Endothelial cell (in vitro differentiated cells): Measurements from ENCODE around the gene ZNF576. TPM values are rescaled to one million over a fixed set of nuclear protein-coding genes. Genes with fewer than 3 reads are reported as not detected.
"Not testable (repeated sequence)": the region's sequence is repeated elsewhere in the genome, so short reads cannot be mapped to it uniquely, and the experiment has no call there.

Source experiments
- DNase-seq: peaks from one replicate; pipeline ENCODE4 v3.0.0; 2021; ENCODE audit warnings: low spot score
- H3K27ac Mint-ChIP-seq: one replicate; pipeline ENCODE4 v1.8.0; 2021; ENCODE audit warnings: mixed read lengths, inconsistent platforms; ENCODE audit not compliant: unreplicated experiment
- H3K27me3 Mint-ChIP-seq: one replicate; pipeline ENCODE4 v1.8.0; 2021; ENCODE audit warnings: mild to moderate bottlenecking, moderate library complexity, mixed read lengths, inconsistent platforms; ENCODE audit not compliant: unreplicated experiment
- H3K36me3 Mint-ChIP-seq: one replicate; pipeline ENCODE4 v1.8.0; 2021; ENCODE audit warnings: mild to moderate bottlenecking, low read depth, mixed read lengths, inconsistent platforms; ENCODE audit not compliant: unreplicated experiment
- H3K4me1 Mint-ChIP-seq: one replicate; pipeline ENCODE4 v1.8.0; 2021; ENCODE audit warnings: mild to moderate bottlenecking, mixed read lengths, inconsistent platforms; ENCODE audit not compliant: unreplicated experiment
- H3K4me3 Mint-ChIP-seq: one replicate; pipeline ENCODE4 v1.8.0; 2021; ENCODE audit warnings: mild to moderate bottlenecking, mixed read lengths, inconsistent platforms; ENCODE audit not compliant: unreplicated experiment
- H3K9me3 Mint-ChIP-seq: one replicate; pipeline ENCODE4 v1.8.0; 2021; ENCODE audit warnings: mixed read lengths, inconsistent platforms; ENCODE audit not compliant: unreplicated experiment
- CTCF ChIP-seq: fragments of 200-600 bp; sonication (generic); IDR thresholded peaks from one replicate; pipeline ENCODE4 v1.5.0; 2021; ENCODE audit warnings: antibody characterized with exemption; ENCODE audit not compliant: unreplicated experiment
- total RNA-seq: library from RNA; stranded (reverse); fragmentation: NEBNext Ultra II Directional; extraction: Animal tissue kit (Norgen Biotek cat#: 25700); gene quantifications from one replicate; pipeline ENCODE4 v1.2.1, GENCODE V29; 2021; ENCODE audit not compliant: unreplicated experiment

ZNF576 gene
- total RNA-seq, 1 donor from 2014 or later, result 10.7 TPM

- H3K4me1 Mint-ChIP-seq, result peaks cover 3% of the 10 kb centered on the region
- H3K4me3 Mint-ChIP-seq, result no peak overlapping the region
- H3K27ac Mint-ChIP-seq, result no peak overlapping the region
Measured at GRCh38 chr19:43649514-43649913, 53.1 kb downstream of the ZNF576 start.

GRCh38 chr19:43650276-43650675 lies 53.9 kb downstream of the ZNF576 start:
- H3K27ac Mint-ChIP-seq, DNase-seq, H3K4me1 Mint-ChIP-seq, H3K4me3 Mint-ChIP-seq, H3K9me3 Mint-ChIP-seq, H3K27me3 Mint-ChIP-seq: not testable (repeated sequence)
- H3K36me3 Mint-ChIP-seq, result peaks cover 15% of the 10 kb centered on the region

More at GRCh38 chr19:43649514-43649913, 53.1 kb downstream of the ZNF576 start:
- DNase-seq, result no peak
- peaks cover 8% of the 10 kb centered on the region for H3K27me3 Mint-ChIP-seq
- TF ChIP-seq CTCF, result no peak
- H3K9me3 Mint-ChIP-seq, result no peaks in the 10 kb centered on the region
- H3K36me3 Mint-ChIP-seq, result peaks cover 13% of the 10 kb centered on the region

Other genes starting within 250 kb of the ZNF576 start
- 0.38 TPM for gene CD177, start 242.9 kb upstream of the ZNF576 start, total RNA-seq
- not detected for gene TEX101, start 181.7 kb upstream of the ZNF576 start, total RNA-seq
- 0.67 TPM for gene LYPD3, start 131.0 kb upstream of the ZNF576 start, total RNA-seq
- 9.6 TPM for gene PHLDB3, start 91.8 kb upstream of the ZNF576 start, total RNA-seq
- gene ETHE1, start 69.4 kb upstream of the ZNF576 start, total RNA-seq, result 42.9 TPM
- 2.3 TPM for gene ZNF575, start 63.4 kb upstream of the ZNF576 start, total RNA-seq
- 45.1 TPM for gene XRCC1, start 21.1 kb upstream of the ZNF576 start, total RNA-seq
- 3.4 TPM for gene PINLYP, start 20.8 kb upstream of the ZNF576 start, total RNA-seq
- gene IRGQ, start 461 bp upstream of the ZNF576 start, total RNA-seq, result 48.6 TPM
- 0.26 TPM for gene SRRM5, start 15.5 kb downstream of the ZNF576 start, total RNA-seq
- gene ZNF428, start 23.0 kb downstream of the ZNF576 start, total RNA-seq, result 97.7 TPM
- gene CADM4, start 43.3 kb downstream of the ZNF576 start, total RNA-seq, result 21.1 TPM
- 16.3 TPM for gene PLAUR, start 73.6 kb downstream of the ZNF576 start, total RNA-seq
- not detected for gene IRGC, start 119.5 kb downstream of the ZNF576 start, total RNA-seq
- gene SMG9, start 158.4 kb downstream of the ZNF576 start, total RNA-seq, result 38.8 TPM
- gene KCNN4, start 184.4 kb downstream of the ZNF576 start, total RNA-seq, result 0.28 TPM
- not detected for gene LYPD5, start 205.9 kb downstream of the ZNF576 start, total RNA-seq
- 9.3 TPM for gene ZNF283, start 230.7 kb downstream of the ZNF576 start, total RNA-seq